Spleen (tissue), 7 donors: ENCODE results near the gene CD99.

ENCODE experiments used
- POLR2AphosphoS5 ChIP-seq, 3 donors: sonication (generic); formaldehyde crosslinking; IDR thresholded peaks; one replicate each; pipeline ENCODE4 v1.5.1; 2017; ENCODE audit warnings: antibody characterized with exemption in 3 of 3
- TF ChIP-seq, protein P1 (sequence below), 11 experiments: fragments of 200-600 bp in 7 of 11; fragments of 450-650 bp in 4 of 11; sonication (generic) in 4 of 11; IDR thresholded peaks in 8 of 11; conservative IDR thresholded peaks in 3 of 11; 1 replicate in 7 of 11; 2 replicates in 4 of 11; pipeline versions ENCODE4 v1.4.0 to v1.8.0; 2016 to 2021; ENCODE audit warnings: antibody characterized with exemption in 11 of 11, inconsistent platforms in 4 of 11, mild to moderate bottlenecking in 1 of 11
- donor health status: DM: no; HTN: no; CAD: no; lungs with moderate emphysema.
- donor health status: DM: no; HTN: no; CAD: no.
- donor health status: DM: no; HTN: no; CAD: no.

DNA sequence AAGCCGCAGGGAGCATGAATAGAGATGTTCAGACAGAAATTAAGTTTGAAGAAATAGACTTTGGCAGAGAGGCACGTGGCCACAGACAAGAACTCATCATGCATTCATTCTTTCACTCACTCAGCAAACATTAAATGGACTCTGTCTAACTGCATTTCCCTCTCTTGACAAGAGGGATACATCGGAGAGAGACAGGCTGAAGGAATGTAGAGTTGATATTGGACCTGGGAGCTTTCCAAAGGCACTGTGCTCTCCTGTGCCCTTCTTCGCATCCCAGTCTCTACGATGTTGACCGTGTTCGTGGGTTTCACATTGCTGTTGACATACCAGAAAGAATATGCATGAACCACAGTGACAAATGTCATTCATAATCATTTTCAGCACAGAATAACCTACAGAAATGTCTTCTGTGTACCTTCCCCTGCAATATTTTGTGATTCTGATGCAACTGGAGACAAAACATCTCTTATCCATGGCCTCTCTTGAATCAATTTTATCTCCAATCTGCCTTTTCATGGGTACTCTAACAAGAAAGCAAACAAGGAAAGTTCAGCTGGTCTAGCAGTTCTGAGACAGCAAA is 34.7 kb upstream of the CD99 start:
- TF ChIP-seq POLR2AphosphoS5 (IDR thresholded peaks at IDR 0.05), result no peak
- TF ChIP-seq, protein P1, sequence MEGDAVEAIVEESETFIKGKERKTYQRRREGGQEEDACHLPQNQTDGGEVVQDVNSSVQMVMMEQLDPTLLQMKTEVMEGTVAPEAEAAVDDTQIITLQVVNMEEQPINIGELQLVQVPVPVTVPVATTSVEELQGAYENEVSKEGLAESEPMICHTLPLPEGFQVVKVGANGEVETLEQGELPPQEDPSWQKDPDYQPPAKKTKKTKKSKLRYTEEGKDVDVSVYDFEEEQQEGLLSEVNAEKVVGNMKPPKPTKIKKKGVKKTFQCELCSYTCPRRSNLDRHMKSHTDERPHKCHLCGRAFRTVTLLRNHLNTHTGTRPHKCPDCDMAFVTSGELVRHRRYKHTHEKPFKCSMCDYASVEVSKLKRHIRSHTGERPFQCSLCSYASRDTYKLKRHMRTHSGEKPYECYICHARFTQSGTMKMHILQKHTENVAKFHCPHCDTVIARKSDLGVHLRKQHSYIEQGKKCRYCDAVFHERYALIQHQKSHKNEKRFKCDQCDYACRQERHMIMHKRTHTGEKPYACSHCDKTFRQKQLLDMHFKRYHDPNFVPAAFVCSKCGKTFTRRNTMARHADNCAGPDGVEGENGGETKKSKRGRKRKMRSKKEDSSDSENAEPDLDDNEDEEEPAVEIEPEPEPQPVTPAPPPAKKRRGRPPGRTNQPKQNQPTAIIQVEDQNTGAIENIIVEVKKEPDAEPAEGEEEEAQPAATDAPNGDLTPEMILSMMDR (IDR thresholded peaks at IDR 0.05 in 8 of 11, conservative IDR thresholded peaks at IDR 0.05 in 3 of 11), result no peak
